DND-41 (cell line): ENCODE results near the gene ID1.
"Not testable (repeated sequence)": the region's sequence is repeated elsewhere in the genome, so short reads cannot be mapped to it uniquely, and the experiment has no call there.

Experiments
- EZH2 ChIP-seq: IDR thresholded peaks from 3 replicates; pipeline ENCODE4 v1.6.1; 2012; ENCODE audit warnings: borderline replicate concordance, low read depth, mild to moderate bottlenecking, moderate library complexity, low read length, inconsistent platforms; ENCODE audit not compliant: severe bottlenecking
- TF ChIP-seq, protein P1 (sequence below): IDR thresholded peaks from 2 replicates; pipeline ENCODE4 v1.5.1; 2012; ENCODE audit warnings: borderline replicate concordance, low read length, moderate library complexity, mild to moderate bottlenecking; ENCODE audit not compliant: poor library complexity, severe bottlenecking; ENCODE audit errors: extremely low read depth

GRCh38 chr20:31574986-31575385 lies 30.1 kb upstream of the ID1 start:
- TF ChIP-seq, protein P1, sequence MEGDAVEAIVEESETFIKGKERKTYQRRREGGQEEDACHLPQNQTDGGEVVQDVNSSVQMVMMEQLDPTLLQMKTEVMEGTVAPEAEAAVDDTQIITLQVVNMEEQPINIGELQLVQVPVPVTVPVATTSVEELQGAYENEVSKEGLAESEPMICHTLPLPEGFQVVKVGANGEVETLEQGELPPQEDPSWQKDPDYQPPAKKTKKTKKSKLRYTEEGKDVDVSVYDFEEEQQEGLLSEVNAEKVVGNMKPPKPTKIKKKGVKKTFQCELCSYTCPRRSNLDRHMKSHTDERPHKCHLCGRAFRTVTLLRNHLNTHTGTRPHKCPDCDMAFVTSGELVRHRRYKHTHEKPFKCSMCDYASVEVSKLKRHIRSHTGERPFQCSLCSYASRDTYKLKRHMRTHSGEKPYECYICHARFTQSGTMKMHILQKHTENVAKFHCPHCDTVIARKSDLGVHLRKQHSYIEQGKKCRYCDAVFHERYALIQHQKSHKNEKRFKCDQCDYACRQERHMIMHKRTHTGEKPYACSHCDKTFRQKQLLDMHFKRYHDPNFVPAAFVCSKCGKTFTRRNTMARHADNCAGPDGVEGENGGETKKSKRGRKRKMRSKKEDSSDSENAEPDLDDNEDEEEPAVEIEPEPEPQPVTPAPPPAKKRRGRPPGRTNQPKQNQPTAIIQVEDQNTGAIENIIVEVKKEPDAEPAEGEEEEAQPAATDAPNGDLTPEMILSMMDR = not testable (repeated sequence)
- TF ChIP-seq EZH2 = not testable (repeated sequence)
